GM21515 (cell line): Measurements from ENCODE around the gene PAQR6.
"Not testable (repeated sequence)": the region's sequence is repeated elsewhere in the genome, so short reads cannot be mapped to it uniquely, and the experiment has no call there.

Source experiments
- ATAC-seq: cut with Tn5 transposase; IDR thresholded peaks from one replicate; pipeline ENCODE4 v1.9.1; 2021; ENCODE audit not compliant: unreplicated experiment

Gene PAQR6

GRCh38 chr1:156232201-156232894, 15.5 kb downstream of the PAQR6 start:
- ATAC-seq, result no peak

GRCh38 chr1:156230473-156230837, 17.4 kb downstream of the PAQR6 start:
- no peak for ATAC-seq

GRCh38 chr1:156229809-156230472, 17.9 kb downstream of the PAQR6 start:
- no peak for ATAC-seq

GRCh38 chr1:156228501-156228900, 19.4 kb downstream of the PAQR6 start:
- ATAC-seq, result no peak

- ATAC-seq, result no peak
Observed at GRCh38 chr1:156226782-156227181, 21.1 kb downstream of the PAQR6 start.

- peak; percentile 77 for ATAC-seq
Observed at GRCh38 chr1:156226116-156226538, 21.7 kb downstream of the PAQR6 start.

GRCh38 chr1:156225677-156226014, 22.2 kb downstream of the PAQR6 start:
- peak; percentile 6 for ATAC-seq

- no peak for ATAC-seq
Observed at GRCh38 chr1:156221986-156222692, 25.7 kb downstream of the PAQR6 start.

- ATAC-seq, result no peak
Observed at GRCh38 chr1:156220226-156220625, 27.6 kb downstream of the PAQR6 start.

GRCh38 chr1:156217871-156218270, 30.0 kb downstream of the PAQR6 start:
- no peak for ATAC-seq

GRCh38 chr1:156216361-156217086, 31.3 kb downstream of the PAQR6 start:
- not testable (repeated sequence) for ATAC-seq

GRCh38 chr1:156214024-156214748, 33.7 kb downstream of the PAQR6 start:
- ATAC-seq, result no peak

GRCh38 chr1:156213644-156213966, 34.3 kb downstream of the PAQR6 start:
- no peak for ATAC-seq

GRCh38 chr1:156212833-156213643, 34.8 kb downstream of the PAQR6 start, which contains the start of gene PMF1:
PMF1 (plus strand) TSS chr1:156213007; CDS start chr1:156213016, 9 bp downstream.
- ATAC-seq, result peak; percentile 82

- no peak for ATAC-seq
Observed at GRCh38 chr1:156212130-156212529, 35.7 kb downstream of the PAQR6 start.

- no peak for ATAC-seq
Observed at GRCh38 chr1:156211243-156211642, 36.6 kb downstream of the PAQR6 start.

- no peak for ATAC-seq
Observed at GRCh38 chr1:156204686-156205085, 43.2 kb downstream of the PAQR6 start.

GRCh38 chr1:156203331-156203730, 44.5 kb downstream of the PAQR6 start:
- ATAC-seq, result no peak

- ATAC-seq, result no peak
Observed at GRCh38 chr1:156200044-156200443, 47.8 kb downstream of the PAQR6 start.

- no peak for ATAC-seq
Observed at GRCh38 chr1:156198831-156199349, 49.0 kb downstream of the PAQR6 start.
